Testis (tissue), 2 donors: ENCODE results near the gene HPD.

ENCODE experiments used
- CTCF ChIP-seq, 3 experiments: fragments of 450-650 bp in 2 of 3; fragments of 200-600 bp in 1 of 3; sonication (generic) in 1 of 3; IDR thresholded peaks; one replicate each; pipeline ENCODE4 v1.5.1; 2016 to 2019; ENCODE audit warnings: antibody characterized with exemption in 3 of 3, mild to moderate bottlenecking in 2 of 3, moderate library complexity in 1 of 3
- POLR2A ChIP-seq: fragments of 450-650 bp; IDR thresholded peaks from one replicate; pipeline ENCODE4 v1.6.1; 2017; ENCODE audit warnings: antibody characterized with exemption, mild to moderate bottlenecking, moderate library complexity

GRCh38 chr12:121815263-121815662 lies 43.4 kb downstream of the HPD start:
- TF ChIP-seq CTCF (IDR thresholded peaks at IDR 0.05): no peak
- TF ChIP-seq POLR2A: no peak
